NCI-H1694 (cell line): ENCODE results near the gene CCDC137.

ENCODE experiments used
- DNase-seq: peaks from one replicate; lab custom pipeline; 2025; lab: John Stamatoyannopoulos, UW

CCDC137 gene

GRCh38 chr17:81715872-81716673, 49.5 kb downstream of the CCDC137 start:
- no peak for DNase-seq

- no peak for DNase-seq
Observed at GRCh38 chr17:81716674-81716996, 50.1 kb downstream of the CCDC137 start.

- DNase-seq: no peak
Observed at GRCh38 chr17:81717049-81717765, 50.7 kb downstream of the CCDC137 start.

- no peak for DNase-seq
Observed at GRCh38 chr17:81717766-81718089, 51.2 kb downstream of the CCDC137 start.

- DNase-seq: no peak
Observed at GRCh38 chr17:81719410-81720266, 53.1 kb downstream of the CCDC137 start.

GRCh38 chr17:81720267-81721071, 53.9 kb downstream of the CCDC137 start:
- no peak for DNase-seq

- DNase-seq: no peak
Observed at GRCh38 chr17:81722184-81723120, 55.9 kb downstream of the CCDC137 start.
